Uterus (tissue), 2 donors: ENCODE results near the gene TAF15.

Experiments
- CTCF ChIP-seq, 4 experiments: fragments of 200-600 bp in 2 of 4; fragments of 450-650 bp in 2 of 4; sonication (generic) in 2 of 4; IDR thresholded peaks; one replicate each; pipeline ENCODE4 v1.5.1; 2016 to 2019; ENCODE audit warnings: antibody characterized with exemption in 4 of 4, mild to moderate bottlenecking in 2 of 4, moderate library complexity in 1 of 4
- POLR2A ChIP-seq, 2 donors: fragments of 450-650 bp; IDR thresholded peaks; one replicate each; pipeline ENCODE4 v1.6.1; 2016; ENCODE audit warnings: antibody characterized with exemption in 2 of 2, mild to moderate bottlenecking in 1 of 2, moderate library complexity in 1 of 2

GRCh38 chr17:35808962-35809854 lies at the start of gene TAF15:
- TF ChIP-seq CTCF (IDR thresholded peaks at IDR 0.05) (peak; percentile 63 to 89 (median 71)), POLR2A (IDR thresholded peaks at IDR 0.05) (peak; percentile 97 to 99)
